Dermis blood vessel endothelial cell (primary cell): ENCODE data around the gene ZNF230. TPM values are rescaled to one million over a fixed set of nuclear protein-coding genes. Genes with fewer than 3 reads are reported as not detected.

Experiments used
- DNase-seq: peaks from one replicate; pipeline ENCODE4 v3.0.0; 2010
- total RNA-seq: library from RNA; depleted of rRNA; stranded (reverse); fragments of >200 nt; gene quantifications from 2 replicates; pipeline ENCODE4 v1.2.3, GENCODE V29; 2014

The ZNF230 gene
- total RNA-seq, 1 donor from 2014 or later, result 3.7 TPM

- DNase-seq, result peak; percentile 24
Measured at GRCh38 chr19:44050740-44051649, 48.2 kb downstream of the ZNF230 start.

GRCh38 chr19:44051650-44052402, 49.1 kb downstream of the ZNF230 start, which contains the start of gene ZNF223:
Gene ZNF223 (plus strand): TSS chr19:44052036. CDS start chr19:44055177, 3,141 bp downstream.
- DNase-seq, result peak; percentile 91

GRCh38 chr19:44055870-44056269, 53.1 kb downstream of the ZNF230 start:
- DNase-seq, result no peak

- no peak for DNase-seq
Measured at GRCh38 chr19:44059229-44059628, 56.5 kb downstream of the ZNF230 start.

GRCh38 chr19:44061038-44061437, 58.3 kb downstream of the ZNF230 start:
- no peak for DNase-seq

Other genes starting within 250 kb of the ZNF230 start
- 8.8 and 9.0 TPM in 2 replicates for gene SMG9, start 248.0 kb upstream of the ZNF230 start, total RNA-seq
- gene KCNN4, start 222.0 kb upstream of the ZNF230 start, total RNA-seq, result 0.09 and 0.51 TPM in 2 replicates
- gene LYPD5, start 200.5 kb upstream of the ZNF230 start, total RNA-seq, result 0.09 and 0.17 TPM in 2 replicates
- gene ZNF283, start 175.6 kb upstream of the ZNF230 start, total RNA-seq, result 10.9 and 11.1 TPM in 2 replicates
- gene ZNF404, start 119.0 kb upstream of the ZNF230 start, total RNA-seq, result 0.51 and 1.5 TPM in 2 replicates
- 19.2 and 21.0 TPM in 2 replicates for gene ZNF45, start 67.7 kb upstream of the ZNF230 start, total RNA-seq
- gene ZNF221, start 51.7 kb upstream of the ZNF230 start, total RNA-seq, result 4.9 and 6.8 TPM in 2 replicates
- gene ZNF155, start 18.8 kb upstream of the ZNF230 start, total RNA-seq, result 6.6 and 9.5 TPM in 2 replicates
- 4.8 and 7.5 TPM in 2 replicates for gene ZNF222, start 22.4 kb downstream of the ZNF230 start, total RNA-seq
- gene ZNF223, start 49.1 kb downstream of the ZNF230 start, total RNA-seq, result 6.3 and 8.3 TPM in 2 replicates
- gene ZNF284, start 69.2 kb downstream of the ZNF230 start, total RNA-seq, result 2.4 and 3.4 TPM in 2 replicates
- gene ZNF224, start 91.4 kb downstream of the ZNF230 start, total RNA-seq, result 22.0 and 37.6 TPM in 2 replicates
- 5.3 and 8.5 TPM in 2 replicates for gene ZNF225, start 110.4 kb downstream of the ZNF230 start, total RNA-seq
- 8.3 and 15.7 TPM in 2 replicates for gene ZNF234, start 138.6 kb downstream of the ZNF230 start, total RNA-seq
- gene ZNF226, start 162.1 kb downstream of the ZNF230 start, total RNA-seq, result 11.4 and 19.2 TPM in 2 replicates
- gene ZNF227, start 209.6 kb downstream of the ZNF230 start, total RNA-seq, result 20.0 and 24.3 TPM in 2 replicates